H1 (cell line): Measurements from ENCODE around the gene TMIGD2.

ENCODE experiments used
- CBX8 ChIP-seq: fragments of 300-800, 300-1000 bp; sonication (generic); IDR thresholded peaks from 2 replicates; pipeline ENCODE4 v1.7.1; 2016; ENCODE audit warnings: low read depth, low read length, borderline replicate concordance
- CTCF ChIP-seq, 3 experiments: IDR thresholded peaks; 1 replicate in 2 of 3; 2 replicates in 1 of 3; pipeline versions ENCODE4 v1.5.1 to v1.6.1; 2011; ENCODE audit warnings: low read length in 3 of 3, mild to moderate bottlenecking in 3 of 3, inconsistent platforms in 2 of 3, low read depth in 1 of 3, moderate library complexity in 1 of 3; ENCODE audit not compliant: insufficient read depth in 1 of 3; ENCODE audit errors: control extremely low read depth in 1 of 3
- MAFK ChIP-seq: IDR thresholded peaks from 2 replicates; pipeline ENCODE4 v1.6.1; 2012; ENCODE audit warnings: low read depth, mild to moderate bottlenecking, improper control_type of control experiment, low read length
- MAX ChIP-seq: IDR thresholded peaks from 2 replicates; pipeline ENCODE4 v1.6.1; 2012; ENCODE audit warnings: inconsistent platforms
- NRF1 ChIP-seq: IDR thresholded peaks from 2 replicates; pipeline ENCODE4 v1.6.1; 2011; ENCODE audit warnings: mild to moderate bottlenecking, low read depth, low read length, improper control_type of control experiment
- POLR2A ChIP-seq, 2 experiments: IDR thresholded peaks; 1 replicate in 1 of 2; 2 replicates in 1 of 2; pipeline ENCODE4 v1.6.1; 2011; ENCODE audit warnings: low read depth in 2 of 2, low read length in 2 of 2, mild to moderate bottlenecking in 2 of 2; ENCODE audit errors: control extremely low read depth in 1 of 2
- POLR2AphosphoS5 ChIP-seq: IDR thresholded peaks from 2 replicates; pipeline ENCODE4 v1.6.1; 2011; ENCODE audit warnings: low read depth, low read length
- SP1 ChIP-seq: IDR thresholded peaks from 2 replicates; pipeline ENCODE4 v1.6.1; 2011; ENCODE audit warnings: low read depth, low read length
- SUZ12 ChIP-seq: fragments of 200-600 bp; sonication (generic); IDR thresholded peaks from 2 replicates; pipeline ENCODE4 v1.6.1; 2012; ENCODE audit warnings: mild to moderate bottlenecking, inconsistent platforms, low read length, moderate library complexity, mixed read lengths
- TAF1 ChIP-seq: IDR thresholded peaks from 2 replicates; pipeline ENCODE4 v1.6.1; 2011; ENCODE audit warnings: mild to moderate bottlenecking, low read depth, low read length
- USF2 ChIP-seq: IDR thresholded peaks from 2 replicates; pipeline ENCODE4 v1.6.1; 2011; ENCODE audit warnings: low read length, improper control_type of control experiment
- ZNF274 ChIP-seq: IDR thresholded peaks from 2 replicates; pipeline ENCODE4 v1.7.0; 2012; ENCODE audit warnings: low read length, borderline replicate concordance; ENCODE audit errors: extremely low read depth
- TF ChIP-seq, protein P1 (sequence below): IDR thresholded peaks from 2 replicates; pipeline ENCODE4 v1.6.1; 2011; ENCODE audit warnings: low read depth, mild to moderate bottlenecking, low read length; ENCODE audit not compliant: insufficient read depth
- TF ChIP-seq, protein P2 (sequence below): IDR thresholded peaks from 2 replicates; pipeline ENCODE4 v1.6.1; 2012; ENCODE audit warnings: low read length, inconsistent platforms

GRCh38 chr19:4347521-4347920 is 45.3 kb upstream of the TMIGD2 start:
- TF ChIP-seq CTCF (IDR thresholded peaks at IDR 0.05; ENCODE audit: control extremely low read depth in 1 of 3, insufficient read depth in 1 of 3, low read depth in 1 of 3, low read length in 3 of 3), result no peak
- TF ChIP-seq ZNF274, result no peak
- no peak for TF ChIP-seq USF2
- no peak for TF ChIP-seq POLR2AphosphoS5
- no peak for TF ChIP-seq CBX8
- TF ChIP-seq, protein P1, sequence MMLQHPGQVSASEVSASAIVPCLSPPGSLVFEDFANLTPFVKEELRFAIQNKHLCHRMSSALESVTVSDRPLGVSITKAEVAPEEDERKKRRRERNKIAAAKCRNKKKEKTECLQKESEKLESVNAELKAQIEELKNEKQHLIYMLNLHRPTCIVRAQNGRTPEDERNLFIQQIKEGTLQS, result no peak
- TF ChIP-seq, protein P2, sequence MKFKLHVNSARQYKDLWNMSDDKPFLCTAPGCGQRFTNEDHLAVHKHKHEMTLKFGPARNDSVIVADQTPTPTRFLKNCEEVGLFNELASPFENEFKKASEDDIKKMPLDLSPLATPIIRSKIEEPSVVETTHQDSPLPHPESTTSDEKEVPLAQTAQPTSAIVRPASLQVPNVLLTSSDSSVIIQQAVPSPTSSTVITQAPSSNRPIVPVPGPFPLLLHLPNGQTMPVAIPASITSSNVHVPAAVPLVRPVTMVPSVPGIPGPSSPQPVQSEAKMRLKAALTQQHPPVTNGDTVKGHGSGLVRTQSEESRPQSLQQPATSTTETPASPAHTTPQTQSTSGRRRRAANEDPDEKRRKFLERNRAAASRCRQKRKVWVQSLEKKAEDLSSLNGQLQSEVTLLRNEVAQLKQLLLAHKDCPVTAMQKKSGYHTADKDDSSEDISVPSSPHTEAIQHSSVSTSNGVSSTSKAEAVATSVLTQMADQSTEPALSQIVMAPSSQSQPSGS, result no peak
- TF ChIP-seq NRF1, result no peak
- no peak for TF ChIP-seq TAF1
- TF ChIP-seq POLR2A (IDR thresholded peaks at IDR 0.05; ENCODE audit: control extremely low read depth in 1 of 2, low read depth in 2 of 2, low read length in 2 of 2), result no peak
- TF ChIP-seq SUZ12, result no peak
- TF ChIP-seq MAX, result no peak
- no peak for TF ChIP-seq SP1
- no peak for TF ChIP-seq MAFK
